ENCODE measurements around the gene ARHGAP15.

- no peak for TF ChIP-seq CTCF (IDR thresholded peaks at IDR 0.05)
- no peak for TF ChIP-seq REST (IDR thresholded peaks at IDR 0.05; ENCODE audit: insufficient read depth in 1 of 2, low read depth in 2 of 2, low read length in 1 of 2)
- TF ChIP-seq POLR2AphosphoS5 (IDR thresholded peaks at IDR 0.05; ENCODE audit: low read depth, low read length): no peak
- no peak for TF ChIP-seq TCF7L2 (IDR thresholded peaks at IDR 0.05; ENCODE audit: low read depth, low read length)
- TF ChIP-seq SIN3A (IDR thresholded peaks at IDR 0.05; ENCODE audit: borderline replicate concordance, insufficient read depth, low read depth, low read length): no peak
These were observed 291.1 kb downstream of the ARHGAP15 start for GRCh38 chr2:143420313-143420712.
